HCEC 1CT (cell line): ENCODE data around the gene RASGRP2.

Experiments used
- DNase-seq: peaks from one replicate; pipeline ENCODE4 v3.0.0-alpha.2; 2017

Gene RASGRP2

DNA sequence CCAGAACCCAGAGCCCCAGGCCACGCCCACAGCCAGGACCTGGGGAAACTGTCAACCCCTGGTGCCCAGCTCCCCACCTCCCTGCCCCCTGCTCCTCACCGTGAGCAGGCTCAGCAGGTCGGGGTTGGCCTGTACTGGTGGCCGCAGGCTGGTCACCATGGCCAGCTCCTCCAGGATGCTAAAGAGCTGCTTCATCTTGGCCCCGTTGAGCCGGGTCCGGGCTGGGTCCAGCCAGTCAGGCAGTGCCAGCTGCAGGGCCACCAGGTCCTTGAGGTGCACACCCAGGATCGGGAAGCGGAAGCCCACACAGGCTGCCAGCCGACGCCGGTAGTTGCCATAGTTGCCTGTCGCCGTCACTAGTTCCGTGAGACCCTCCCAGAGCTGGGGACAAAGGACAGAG is 7.3 kb downstream of the RASGRP2 start:
- DNase-seq, result no peak

DNA sequence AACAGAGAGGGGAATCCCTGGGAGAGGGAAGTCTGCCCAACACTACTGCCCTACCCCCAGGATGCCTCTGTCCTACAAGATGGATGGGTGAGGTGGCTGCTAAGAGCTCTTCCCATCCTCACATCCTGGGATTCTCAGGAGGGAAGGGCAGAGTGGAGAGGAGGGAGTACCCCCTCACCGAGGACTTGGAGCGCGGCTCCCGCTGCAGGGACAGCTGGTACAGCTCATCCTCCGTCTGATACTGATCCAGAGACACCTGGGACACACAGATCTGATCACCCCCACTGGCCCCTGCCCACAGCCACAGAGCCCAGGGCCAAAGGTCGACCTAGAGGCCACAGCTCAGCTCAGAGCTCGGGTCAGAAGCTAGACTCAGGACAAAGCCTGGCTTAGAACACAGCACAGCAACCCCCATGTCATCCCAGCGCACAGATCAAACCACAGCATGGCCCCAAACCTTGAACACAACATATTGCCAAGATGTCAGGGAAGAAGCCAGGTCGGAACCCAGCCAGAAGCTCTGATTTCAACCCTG is 8.2 kb downstream of the RASGRP2 start:
- no peak for DNase-seq

DNA sequence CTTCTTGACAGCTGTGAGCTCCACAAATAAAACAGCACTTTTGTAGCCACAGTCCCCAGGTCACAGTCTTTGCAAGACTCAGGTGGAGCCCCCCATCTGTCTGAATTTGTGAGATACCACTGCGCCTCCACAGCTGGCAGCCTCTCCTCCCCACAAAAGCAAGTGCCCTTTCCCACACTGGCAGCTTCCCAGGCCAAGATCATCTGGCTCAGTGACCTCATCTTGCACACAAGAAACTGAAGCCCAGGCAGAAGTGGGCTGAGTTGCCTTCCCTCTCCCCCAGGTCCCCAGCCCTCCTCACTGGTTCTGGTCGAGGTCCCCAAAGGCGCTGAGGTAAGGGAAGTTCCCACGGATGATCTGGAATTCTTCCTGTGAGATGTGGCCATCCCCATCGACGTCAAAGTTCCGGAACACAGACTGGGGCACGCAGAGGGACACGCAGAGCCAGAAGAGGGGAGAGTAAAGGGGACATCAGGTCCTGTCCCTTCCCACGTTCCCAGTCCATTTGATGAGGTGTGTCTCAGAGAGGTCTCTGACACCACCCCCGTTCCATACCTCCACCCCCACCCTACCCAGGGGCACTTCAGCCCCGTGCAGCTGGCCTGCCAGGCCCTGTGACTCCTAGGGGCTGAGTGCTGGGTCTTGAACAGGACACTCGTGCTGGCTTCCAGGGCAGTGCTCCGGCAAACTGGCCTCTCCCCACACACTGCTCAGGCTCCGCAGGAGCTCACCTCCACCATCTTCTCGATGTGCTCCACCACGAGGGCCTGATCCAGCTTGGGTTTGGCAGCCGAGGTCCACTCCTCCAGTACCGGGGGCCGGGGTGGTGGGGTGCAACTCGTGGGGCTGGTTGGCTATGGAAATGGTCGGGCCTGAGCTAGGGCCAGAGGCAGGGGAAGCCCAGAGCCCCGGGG is 8.9 kb downstream of the RASGRP2 start:
- no peak for DNase-seq

DNA sequence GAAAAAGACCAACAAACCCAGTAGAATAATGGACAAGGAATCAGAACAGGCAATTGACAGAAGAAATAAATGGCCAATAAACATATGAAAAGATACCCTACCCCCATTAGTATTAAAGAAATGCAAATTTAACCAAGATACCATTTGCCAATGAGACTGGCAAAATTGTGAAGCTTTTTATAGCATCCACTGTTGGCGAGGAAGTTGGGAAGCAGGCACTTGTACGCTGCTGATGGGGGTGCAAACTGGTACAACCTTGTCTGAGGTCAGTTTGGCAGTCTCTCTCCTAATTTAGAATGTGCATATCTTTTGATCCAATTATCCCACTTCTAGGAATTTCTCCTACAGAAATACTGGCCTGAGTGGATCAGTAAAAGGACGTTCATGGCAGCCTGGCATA is 12.3 kb downstream of the RASGRP2 start:
- DNase-seq, result no peak

DNA sequence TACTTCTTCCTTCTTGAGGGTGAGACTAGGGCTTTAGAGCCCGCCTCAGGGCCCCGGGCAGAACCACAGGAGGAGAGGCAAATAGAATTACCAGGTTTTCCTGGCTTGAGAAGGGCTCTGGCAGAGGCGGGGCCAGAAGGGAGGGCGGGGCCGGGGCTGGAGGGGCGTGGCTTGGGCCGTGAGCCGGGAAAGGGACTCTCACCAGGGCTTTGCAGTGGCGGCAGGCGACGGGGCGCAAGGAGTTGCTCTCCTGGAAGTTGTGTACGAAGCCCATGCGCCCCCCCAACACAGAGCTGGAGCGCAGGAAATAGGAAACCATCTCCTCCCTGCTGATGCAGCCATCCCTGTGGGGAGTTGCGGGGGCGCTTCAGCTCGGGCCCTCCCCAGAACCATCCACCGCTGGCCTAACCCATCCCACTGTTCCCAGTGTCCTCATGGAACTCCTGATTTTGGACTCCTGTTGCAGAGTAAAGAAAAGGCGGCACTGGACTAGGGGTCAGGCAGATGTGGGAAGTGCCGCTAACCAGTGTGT is 14.0 kb downstream of the RASGRP2 start:
- no peak for DNase-seq

DNA sequence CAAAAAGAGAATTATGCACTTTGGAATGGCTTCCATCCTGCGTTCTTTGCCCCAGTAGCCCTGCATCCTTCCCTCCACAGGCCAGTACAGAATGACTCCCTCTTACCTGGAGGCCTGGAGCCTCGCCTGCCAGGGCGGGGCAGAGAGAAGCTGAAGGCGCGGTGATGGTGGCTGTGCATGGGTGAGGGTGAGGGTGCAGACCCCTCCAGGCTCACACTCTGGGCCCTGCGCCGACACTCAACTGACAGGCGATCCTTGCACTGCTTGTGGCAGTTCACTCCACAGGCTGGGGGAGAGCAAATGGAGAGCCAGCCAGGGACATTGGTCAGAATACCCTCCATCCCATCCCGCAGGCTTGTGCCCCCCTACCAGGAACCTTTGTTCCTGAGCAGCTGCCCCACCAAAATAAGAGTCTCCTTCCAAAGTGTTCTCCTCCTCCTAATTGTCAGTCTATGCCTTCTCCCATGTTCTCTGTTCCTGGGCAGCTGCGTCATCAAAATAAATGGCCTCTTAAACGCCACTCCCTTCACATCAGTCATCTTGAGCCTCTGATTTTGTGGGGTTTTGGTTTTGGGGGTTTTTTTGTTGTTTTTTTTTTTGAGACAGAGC is 15.1 kb downstream of the RASGRP2 start:
- no peak for DNase-seq

DNA sequence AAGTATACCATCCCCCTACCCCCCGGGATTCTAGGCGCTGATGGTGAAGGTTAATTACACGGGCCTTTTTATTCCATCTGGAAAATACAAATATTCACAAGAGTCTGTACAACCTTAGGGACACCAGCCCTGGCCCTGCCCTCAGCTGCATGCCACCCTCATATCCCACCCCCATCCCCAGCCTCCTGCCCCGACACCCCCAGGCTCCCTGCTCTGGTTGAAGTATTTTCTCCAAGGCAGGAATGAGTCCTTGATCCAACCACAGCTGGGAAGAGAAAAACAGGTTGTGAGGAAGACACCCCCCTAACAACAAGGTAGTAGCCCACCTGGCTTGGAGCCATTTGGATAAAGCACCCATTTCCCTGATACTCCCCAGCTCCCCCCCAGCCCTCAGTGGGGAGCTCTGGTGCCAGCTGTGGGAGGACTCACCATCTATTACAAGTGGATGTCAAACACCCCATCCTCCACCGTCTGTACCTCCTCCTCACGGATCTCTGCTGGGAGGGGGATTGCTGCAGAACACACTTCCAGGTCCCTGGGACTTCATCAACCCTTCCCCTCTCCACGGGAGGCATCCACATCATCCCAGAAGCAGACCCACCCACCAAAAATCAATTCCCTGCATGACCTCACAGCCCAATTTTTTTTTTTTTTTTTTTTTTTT is 16.9 kb downstream of the RASGRP2 start:
- no peak for DNase-seq

DNA sequence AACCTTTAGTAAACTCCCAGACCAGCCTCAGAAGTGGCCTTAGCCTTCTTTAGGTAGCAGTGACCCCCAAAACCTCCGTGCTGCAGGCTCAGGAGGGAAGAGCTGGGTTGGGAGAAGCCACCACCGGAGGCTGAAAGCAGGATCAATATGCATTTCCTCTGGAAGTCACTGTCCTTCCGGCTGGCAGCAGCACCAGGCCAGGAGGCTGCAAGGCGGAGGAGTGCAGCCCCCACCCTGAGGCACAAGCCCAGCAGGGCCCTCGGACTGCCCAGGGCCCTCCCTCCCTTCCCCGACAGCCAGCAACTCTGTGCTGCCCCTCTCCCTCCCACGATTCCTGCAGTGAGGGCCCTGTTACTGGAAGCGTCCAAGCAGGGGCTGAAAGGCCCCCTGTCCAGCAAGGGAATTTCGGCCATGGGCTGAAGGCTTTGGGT is 17.7 kb downstream of the RASGRP2 start:
- DNase-seq, result no peak

DNA sequence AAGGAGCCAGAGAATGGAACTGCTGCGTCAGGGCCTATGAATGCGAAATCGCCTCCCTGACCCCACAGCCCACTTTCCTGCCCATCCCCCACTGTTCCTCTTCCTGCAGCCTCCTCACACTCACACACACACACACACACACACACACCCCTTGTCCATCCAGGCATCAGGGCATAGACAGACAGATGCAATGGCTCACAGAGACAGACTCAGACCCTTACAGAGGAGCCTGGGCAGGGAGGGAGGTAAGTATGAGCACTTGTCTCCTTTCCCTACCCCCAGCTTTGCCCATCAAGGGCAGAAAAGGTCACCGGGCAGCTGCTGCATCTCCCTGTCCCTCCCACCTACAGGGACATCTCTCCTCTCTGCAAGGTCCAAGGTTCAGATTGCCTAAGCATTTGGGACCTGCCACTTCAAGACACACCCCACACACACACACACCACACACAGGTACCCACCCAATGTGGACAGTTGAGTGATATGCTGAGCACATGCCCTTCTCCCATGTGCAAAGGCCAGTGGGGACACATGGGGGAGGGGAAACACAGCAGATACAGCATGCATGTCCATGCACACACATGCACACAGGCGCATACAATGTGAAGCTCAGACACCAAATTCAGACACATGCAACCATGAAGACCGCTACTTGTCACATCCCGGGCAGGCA is 18.9 kb downstream of the RASGRP2 start:
- no peak for DNase-seq

DNA sequence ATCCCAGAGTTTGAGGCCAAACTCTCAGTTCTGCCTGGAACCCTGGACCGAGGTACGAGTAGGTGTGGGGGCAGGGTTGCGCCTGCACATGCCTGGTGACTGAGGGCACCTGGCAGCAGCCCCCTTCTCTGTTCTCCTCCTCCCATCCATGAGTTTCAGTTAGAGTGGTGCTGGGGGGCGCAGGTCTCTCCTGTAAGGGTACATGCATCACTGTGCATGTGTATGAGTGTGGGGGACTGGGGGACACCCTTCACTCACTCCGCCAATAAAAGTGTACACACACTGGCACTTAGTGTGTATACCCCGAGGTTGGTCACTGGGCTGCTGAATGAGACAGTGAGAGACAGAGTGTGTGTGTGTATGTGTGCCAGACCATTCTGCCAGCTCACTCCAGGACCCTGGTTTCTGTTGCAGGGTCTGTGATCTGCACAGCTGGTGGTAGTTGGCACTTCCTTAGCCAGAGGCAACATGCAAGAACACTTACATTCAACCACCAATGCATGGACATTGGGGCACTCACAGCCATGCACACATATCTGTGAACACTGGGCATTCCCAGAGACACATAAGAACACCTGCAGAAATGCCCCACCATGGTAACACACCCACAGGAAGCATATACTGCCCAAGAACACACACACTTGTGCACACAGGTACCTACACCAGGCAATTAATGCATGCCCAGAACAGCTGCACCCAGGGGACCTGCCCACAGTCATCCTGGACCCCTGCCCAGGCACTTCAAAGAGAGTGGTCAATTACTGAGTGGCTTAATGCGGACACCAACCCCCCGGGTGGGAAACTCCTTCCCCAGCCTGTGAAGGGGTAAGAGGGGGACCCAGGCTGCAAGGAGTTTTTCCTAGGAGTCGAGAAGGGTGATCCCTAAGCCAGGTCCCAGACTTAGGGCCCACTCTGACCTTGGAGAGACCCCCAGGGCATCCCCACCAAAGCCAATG is 19.8 kb downstream of the RASGRP2 start:
- no peak for DNase-seq

DNA sequence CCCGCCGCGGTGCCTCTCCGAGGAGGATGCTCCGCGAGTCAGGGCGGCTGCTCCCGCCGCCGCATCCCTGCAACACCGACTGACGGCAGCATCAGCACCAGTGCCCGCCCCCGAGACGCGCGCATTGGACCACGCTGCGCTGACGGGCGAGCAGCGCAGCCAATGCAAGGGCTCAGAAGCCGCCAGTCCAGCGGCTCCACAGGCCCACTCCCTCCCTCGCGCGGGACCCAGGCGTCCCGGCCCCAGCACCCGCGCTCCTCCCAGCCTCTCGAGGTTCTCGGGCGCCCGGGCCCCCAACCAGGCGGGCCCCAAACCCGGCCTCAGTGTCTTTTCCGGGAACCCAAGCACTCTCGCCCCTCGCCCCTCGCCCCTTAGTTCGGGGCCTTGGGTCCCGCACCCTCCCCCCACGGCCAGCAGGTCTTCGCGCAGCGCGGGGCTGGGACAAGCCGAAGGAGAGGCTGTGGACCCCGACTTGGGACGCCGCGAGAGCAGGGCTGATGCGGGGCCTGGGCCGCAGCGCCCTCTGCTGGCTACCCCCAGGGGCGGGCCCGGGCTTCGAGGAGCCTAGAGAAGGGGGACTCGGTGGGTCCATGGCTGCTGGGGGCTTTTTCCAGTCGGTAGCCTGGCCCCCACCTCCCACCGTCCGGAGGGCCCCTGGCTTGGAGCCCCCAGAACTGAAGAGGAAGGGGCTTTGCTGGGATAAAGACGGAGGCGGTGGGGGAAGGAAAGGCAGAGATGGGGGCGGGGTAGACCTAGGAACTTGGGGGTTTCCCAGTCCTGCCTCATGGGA is 20.6 kb downstream of the RASGRP2 start, which contains the start of gene NRXN2:
TSS of gene NRXN2 (minus strand) at position 81 of the 790 bp plus-strand sequence. CDS start 9,498 bp downstream, outside the sequence.
- peak; percentile 81 for DNase-seq

DNA sequence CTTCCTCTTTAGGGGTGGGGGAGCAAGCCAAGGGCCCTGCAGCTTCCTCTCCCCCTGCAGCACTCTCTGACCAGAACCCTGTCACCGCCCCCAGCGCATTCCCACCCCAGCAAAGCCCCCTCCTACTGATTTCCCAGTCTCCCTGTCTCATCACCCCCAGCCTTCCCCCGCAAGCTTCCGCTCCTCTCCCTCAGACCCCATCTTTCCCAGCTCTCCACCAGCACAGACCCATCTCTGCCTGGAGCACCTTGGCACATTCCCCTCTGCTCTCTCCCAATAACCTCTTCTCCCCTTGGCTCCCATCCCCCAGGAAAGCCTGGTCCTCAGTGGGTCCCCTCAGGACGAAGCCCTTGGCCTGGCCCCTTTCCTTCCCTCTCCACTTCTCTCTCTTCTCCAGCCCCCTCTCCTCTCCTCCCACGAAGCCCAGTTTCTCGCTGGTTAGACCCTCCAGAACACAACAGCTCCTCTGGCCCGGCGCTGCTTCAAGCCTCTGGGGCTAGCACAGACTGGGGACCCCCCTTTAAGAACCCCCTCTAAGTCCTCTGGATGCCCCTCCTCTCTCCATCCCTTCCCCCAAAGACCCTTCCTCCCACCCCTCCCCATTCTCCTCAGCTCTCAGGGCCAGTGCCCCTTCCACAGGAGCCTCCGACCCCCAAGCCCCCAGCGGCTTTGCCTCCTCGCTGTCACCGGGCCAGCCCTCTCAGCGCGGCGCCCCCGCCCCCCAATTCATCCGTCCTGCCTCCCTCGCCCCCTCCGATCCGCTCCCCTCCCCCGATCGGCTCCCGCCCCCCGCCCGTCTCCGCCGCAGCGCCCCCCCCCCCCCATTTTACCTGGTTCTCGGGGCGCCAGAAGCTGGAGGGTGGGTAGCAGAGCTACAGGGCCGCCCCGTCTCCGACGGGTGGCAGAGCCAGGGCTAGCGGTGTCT is 21.5 kb downstream of the RASGRP2 start:
- no peak for DNase-seq

DNA sequence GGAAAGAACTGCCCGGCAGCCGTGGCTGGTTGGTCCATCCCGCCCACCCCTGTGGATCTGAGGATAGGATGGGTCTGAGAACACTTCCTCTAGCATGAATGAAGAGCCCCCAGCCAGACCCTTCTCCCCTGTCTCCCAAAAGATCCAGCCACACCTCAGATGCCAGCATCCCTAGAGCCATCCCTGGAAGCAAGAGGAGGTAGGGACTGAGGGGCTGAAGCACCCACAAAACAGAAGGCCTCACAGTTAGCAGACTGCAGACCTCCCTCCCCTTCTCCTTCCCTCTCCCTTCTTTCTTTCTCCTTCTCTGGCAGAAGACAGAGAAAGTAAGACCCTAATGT is 22.6 kb downstream of the RASGRP2 start:
- no peak for DNase-seq

DNA sequence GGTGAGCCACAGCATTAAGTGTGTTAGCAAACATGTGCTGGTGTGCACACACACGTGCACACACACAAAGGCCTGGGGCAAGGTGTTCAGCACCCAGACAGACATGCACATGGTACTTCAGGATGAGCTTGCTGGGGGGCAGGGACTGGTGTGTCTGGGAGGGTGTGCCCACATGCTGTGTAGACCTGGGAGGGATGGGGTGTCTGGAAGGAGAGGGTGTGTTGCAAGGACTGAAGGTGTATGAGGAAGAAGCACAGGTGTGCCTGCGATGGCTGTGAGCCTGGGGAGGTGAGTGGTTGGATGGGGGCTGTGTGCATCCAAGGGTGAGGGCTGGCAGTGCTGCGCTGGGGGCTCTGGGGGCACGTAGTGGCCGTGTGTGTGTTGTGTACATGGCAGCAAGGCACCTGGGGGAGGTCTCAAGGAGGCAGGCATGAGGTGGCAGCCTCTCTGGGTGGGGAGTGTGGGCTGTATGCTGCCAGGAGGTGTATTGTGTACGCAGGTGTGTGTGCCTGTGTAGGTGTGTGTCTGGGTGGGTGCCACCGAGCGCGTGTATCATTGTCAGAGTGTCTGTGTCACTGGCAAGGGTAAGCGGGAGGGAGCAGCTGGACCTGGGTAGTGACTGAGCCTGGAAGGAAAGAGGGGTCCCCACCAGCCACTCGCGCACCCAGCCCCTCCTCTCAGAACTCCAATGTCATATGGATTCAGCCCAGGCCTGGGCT is 23.1 kb downstream of the RASGRP2 start:
- no peak for DNase-seq

DNA sequence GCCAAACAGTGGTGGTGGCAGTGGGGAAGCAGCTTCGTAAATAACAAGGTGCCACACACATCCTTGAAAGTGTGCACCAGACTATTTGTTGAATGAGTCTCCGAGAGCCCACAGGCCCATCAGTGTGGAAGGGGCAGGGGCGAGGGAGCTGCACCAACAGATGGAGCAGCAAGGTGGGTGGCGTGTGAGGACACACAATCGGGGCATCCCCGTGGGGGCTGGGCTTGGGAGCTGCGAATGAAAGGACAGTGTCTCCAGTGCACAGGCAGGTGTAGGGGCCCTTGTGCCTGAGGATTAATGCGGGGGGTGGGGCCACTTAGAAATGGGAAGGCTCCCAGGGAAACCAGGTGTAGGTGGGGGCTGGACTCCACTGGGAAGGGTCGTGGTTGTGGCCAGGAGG is 23.8 kb downstream of the RASGRP2 start:
- DNase-seq, result no peak

DNA sequence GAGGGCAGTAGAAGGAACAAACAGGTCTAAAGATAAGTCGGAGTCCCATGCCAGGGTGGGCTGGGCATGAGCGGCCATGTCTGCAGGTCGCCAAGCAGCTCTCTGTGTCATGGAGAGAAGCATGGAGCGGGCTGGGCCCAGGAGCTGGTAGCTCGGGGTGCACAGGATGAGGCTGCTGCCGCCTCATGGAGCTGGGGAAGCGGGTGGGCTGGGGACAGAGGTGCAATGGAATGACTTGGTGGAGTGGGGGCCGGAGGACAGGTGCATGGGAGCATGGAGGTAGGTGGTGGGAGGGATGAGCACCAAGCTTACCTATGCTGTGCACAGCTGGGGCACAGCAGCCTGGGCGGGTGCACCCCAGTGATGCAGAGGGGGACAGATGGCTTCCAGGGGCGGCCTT is 24.5 kb downstream of the RASGRP2 start:
- DNase-seq, result no peak

DNA sequence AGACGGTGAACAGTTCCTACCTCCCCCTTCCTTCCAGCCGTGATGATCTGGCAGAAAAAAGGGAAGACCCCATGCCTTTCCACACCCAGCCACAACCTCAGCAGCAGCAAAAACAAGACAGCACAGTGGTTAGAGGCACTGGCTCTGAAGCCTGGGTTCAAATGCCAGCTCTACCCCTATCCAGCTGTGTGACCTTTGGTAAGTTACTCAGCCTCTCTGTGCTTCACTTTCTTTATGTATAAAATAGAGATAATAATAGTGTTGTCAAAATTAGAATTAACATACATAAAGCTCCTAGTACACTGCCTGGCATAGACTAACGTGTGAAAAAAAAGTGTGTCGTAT is 25.2 kb downstream of the RASGRP2 start:
- no peak for DNase-seq

DNA sequence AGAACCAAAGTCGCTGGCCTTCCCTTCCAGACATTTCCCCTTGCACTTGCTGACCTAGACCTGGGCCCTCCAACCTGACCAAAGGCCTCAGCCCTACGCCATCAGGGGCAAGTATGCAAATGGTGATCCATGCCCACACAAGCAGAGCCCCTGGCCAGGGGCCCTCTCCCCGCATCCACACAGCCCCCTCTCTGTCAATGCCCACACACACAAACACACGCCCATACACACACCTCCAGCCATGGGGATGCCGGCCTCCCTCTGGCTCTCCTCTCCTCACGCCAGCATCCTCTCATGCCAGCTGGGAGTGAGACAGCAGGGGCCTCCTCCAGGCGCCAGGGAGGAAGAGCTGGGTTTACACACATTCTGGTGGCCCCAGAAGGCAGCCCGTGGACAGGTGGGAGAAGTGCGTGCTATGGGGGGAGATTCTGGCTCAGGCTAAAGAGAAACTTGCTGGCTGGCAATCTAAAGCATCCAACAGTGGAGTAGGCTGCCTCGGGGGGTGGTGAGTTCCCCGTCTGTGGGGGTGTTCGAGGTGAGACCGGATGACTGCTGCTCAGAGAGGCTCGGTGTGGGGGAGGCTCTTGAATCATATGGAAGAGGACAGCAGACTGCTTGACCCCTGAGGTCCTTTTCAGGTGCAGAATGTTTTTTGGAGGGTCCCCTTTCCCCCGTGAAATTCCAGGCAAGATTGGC is 25.7 kb downstream of the RASGRP2 start:
- no peak for DNase-seq

DNA sequence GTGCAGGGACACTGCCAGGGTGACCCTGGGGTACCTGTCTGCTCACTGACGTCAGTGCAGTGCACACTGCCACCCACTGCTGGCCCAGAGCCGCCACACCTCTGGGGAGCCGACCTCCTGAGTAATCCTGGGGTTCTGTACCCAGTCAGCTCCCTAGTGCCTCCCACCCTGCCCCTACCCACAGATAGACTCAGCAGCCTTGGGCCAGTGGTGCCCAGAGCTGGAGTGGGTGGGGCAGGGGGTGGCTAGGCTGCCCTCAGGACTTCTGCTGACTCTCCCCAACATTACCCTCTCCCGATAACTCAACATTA is 26.7 kb downstream of the RASGRP2 start:
- DNase-seq, result no peak
